Gastrocnemius medialis (tissue), 4 donors: ENCODE data around the gene VMP1.

Source experiments
- POLR2A ChIP-seq, 2 donors: fragments of 450-650 bp; IDR thresholded peaks; one replicate each; pipeline ENCODE4 v1.6.1; 2017; ENCODE audit warnings: antibody characterized with exemption in 2 of 2, mild to moderate bottlenecking in 2 of 2, moderate library complexity in 2 of 2
- TF ChIP-seq, protein P1 (sequence below), 5 experiments: fragments of 450-650 bp in 3 of 5; fragments of 200-600 bp in 2 of 5; sonication (generic) in 2 of 5; IDR thresholded peaks in 4 of 5; conservative IDR thresholded peaks in 1 of 5; 1 replicate in 4 of 5; 2 replicates in 1 of 5; pipeline ENCODE4 v1.5.1; 2016 to 2019; ENCODE audit warnings: antibody characterized with exemption in 5 of 5, mild to moderate bottlenecking in 3 of 5, moderate library complexity in 3 of 5

DNA sequence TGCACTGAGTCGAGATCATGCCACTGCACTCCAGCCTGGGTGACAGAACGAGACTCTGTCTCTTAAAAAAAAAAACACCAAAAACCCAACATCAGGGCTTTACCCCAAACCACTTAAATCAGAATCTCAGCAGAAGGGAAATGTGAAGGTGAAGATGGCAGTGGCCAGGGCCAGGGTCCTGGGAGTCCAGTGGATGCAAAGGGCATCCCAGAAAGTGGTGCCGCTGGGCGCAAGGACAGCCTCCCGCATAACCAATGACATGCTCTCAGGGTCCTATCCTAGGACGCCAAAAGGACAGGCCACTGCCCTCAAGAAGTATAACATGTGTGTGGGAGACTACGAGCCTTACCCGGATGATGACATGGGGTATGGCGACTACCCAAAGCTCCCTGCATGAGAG, 177.4 kb downstream of the VMP1 start:
- TF ChIP-seq, protein P1, sequence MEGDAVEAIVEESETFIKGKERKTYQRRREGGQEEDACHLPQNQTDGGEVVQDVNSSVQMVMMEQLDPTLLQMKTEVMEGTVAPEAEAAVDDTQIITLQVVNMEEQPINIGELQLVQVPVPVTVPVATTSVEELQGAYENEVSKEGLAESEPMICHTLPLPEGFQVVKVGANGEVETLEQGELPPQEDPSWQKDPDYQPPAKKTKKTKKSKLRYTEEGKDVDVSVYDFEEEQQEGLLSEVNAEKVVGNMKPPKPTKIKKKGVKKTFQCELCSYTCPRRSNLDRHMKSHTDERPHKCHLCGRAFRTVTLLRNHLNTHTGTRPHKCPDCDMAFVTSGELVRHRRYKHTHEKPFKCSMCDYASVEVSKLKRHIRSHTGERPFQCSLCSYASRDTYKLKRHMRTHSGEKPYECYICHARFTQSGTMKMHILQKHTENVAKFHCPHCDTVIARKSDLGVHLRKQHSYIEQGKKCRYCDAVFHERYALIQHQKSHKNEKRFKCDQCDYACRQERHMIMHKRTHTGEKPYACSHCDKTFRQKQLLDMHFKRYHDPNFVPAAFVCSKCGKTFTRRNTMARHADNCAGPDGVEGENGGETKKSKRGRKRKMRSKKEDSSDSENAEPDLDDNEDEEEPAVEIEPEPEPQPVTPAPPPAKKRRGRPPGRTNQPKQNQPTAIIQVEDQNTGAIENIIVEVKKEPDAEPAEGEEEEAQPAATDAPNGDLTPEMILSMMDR (IDR thresholded peaks at IDR 0.05 in 4 of 5, conservative IDR thresholded peaks at IDR 0.05 in 1 of 5), result no peak
- no peak for TF ChIP-seq POLR2A (IDR thresholded peaks at IDR 0.05)
